ENCODE measurements around the gene TBC1D19. TPM values are rescaled to one million over a fixed set of nuclear protein-coding genes. Genes with fewer than 3 reads are reported as not detected.

The TBC1D19 gene
- total RNA-seq, 1 donor from 2014 or later = 7.1 TPM

DNA sequence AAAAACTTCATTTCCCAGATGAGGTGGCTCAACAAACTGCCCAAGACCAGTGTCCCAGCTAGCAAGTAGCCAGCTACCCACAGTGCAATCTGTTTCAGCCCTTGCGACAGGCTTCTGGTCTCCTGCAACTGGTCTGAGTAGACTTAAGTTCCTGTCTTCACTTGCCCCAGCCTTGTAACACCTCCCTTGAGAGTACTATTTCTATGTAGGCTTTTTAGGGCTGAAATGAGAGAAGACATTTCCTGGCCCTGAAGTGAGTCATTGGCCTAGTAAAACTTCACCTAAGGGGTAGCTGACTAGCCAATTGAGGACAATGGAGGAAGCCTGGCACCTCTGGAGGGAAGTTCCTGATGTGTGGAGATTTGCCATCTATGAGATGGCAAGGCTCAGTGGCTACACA, 196.7 kb downstream of the TBC1D19 start:
- peak in 1 of 2 donors; percentile 45 for DNase-seq (ENCODE audit: low read depth in 2 of 2)

- no peak for DNase-seq (ENCODE audit: low read depth in 2 of 2)
Measured at GRCh38 chr4:26782168-26782829, 198.4 kb downstream of the TBC1D19 start.

GRCh38 chr4:26782830-26783202, 198.9 kb downstream of the TBC1D19 start:
- no peak for DNase-seq (ENCODE audit: low read depth in 2 of 2)

- DNase-seq (ENCODE audit: low read depth in 2 of 2) = no peak
Measured at GRCh38 chr4:26784207-26784865, 200.5 kb downstream of the TBC1D19 start.

DNA sequence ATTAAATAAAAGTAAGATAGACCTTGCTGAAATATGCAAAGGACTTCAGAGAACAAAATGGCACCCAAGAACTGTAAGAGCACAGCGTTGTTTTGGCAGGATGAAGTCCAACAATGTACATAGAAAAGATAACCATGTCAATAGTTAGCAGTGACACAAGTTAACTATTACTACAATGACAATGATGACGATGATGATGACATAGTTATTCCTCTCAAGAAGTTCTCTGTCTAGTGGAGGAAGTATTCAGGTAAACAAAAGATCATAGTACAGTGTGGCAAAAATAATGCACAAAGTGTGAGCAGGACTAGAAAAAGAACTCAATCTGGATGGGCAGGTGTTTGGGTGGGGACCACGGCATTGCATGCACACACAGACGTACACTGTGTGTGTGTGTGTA, 201.4 kb downstream of the TBC1D19 start:
- DNase-seq (ENCODE audit: low read depth in 2 of 2) = no peak

GRCh38 chr4:26785810-26786209, 201.9 kb downstream of the TBC1D19 start:
- DNase-seq (ENCODE audit: low read depth in 2 of 2) = peak in 1 of 2 donors; percentile 10

- DNase-seq (ENCODE audit: low read depth in 2 of 2) = no peak
Measured at GRCh38 chr4:26786916-26787315, 203.0 kb downstream of the TBC1D19 start.

- peak; percentile 71 to 86 for DNase-seq (ENCODE audit: low read depth in 2 of 2)
Measured at GRCh38 chr4:26787461-26788340, 203.8 kb downstream of the TBC1D19 start.

GRCh38 chr4:26788341-26788733, 204.5 kb downstream of the TBC1D19 start:
- no peak for DNase-seq (ENCODE audit: low read depth in 2 of 2)

- DNase-seq (ENCODE audit: low read depth in 2 of 2) = no peak
Measured at GRCh38 chr4:26789208-26789607, 205.3 kb downstream of the TBC1D19 start.

GRCh38 chr4:26791346-26791745, 207.5 kb downstream of the TBC1D19 start:
- no peak for DNase-seq (ENCODE audit: low read depth in 2 of 2)

GRCh38 chr4:26792639-26793038, 208.8 kb downstream of the TBC1D19 start:
- peak in 1 of 2 donors; percentile 15 for DNase-seq (ENCODE audit: low read depth in 2 of 2)

DNA sequence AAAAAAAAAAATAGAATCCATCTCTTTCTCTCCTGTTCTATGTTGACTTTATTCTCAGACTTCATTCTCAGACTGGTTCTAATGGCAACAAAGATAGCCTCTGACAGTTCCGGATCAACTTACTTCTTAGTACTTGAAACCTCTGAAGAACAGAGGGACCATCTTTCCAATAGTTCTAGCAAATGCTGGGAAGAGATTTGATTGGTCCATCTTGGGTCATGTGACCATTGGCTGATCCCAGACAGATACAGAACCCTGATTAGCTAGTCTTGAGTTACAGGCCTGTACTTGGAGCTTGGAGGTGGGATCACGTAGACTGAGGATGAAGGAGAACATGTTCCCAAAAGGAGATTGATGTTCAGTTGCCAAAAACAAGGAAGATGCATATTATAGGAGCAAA, 209.9 kb downstream of the TBC1D19 start:
- DNase-seq (ENCODE audit: low read depth in 2 of 2) = no peak

DNA sequence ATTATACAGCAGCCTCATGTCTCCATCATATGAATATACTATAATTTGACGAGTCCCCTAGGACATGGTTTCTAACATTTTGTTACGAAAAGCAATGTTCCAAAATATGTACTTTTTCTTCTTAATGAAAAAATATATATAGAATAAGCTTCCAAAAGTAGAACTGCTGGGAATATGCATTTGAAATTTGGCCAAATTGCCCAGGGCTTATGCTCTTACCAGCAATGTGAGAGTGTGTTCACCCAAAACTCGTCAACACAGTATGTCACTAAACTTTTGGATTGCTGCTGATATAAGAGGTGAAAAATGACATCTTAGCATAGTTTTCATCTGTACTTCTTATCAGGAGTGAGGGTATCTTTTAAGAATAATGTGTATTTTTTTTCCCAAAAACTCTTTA, 212.2 kb downstream of the TBC1D19 start:
- no peak for DNase-seq (ENCODE audit: low read depth in 2 of 2)

DNA sequence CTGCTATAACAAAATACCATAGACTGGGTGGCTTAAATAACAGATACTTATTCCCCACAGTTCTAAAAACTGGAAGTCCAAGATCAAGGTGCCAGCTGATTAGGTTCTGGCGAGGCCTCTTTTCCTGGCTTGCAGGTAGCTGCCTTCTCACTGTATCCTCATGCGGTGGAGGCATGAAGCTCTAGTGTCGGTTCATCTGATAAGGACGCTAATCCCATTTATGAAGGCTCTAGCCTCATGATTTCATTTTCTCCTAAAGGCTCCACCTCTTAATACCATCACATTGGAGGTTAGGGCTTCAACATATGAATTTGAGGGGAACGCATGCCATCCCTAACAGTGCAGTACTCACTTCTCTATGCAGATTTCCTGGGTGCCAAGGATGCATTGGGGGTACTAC, 218.9 kb downstream of the TBC1D19 start:
- no peak for DNase-seq (ENCODE audit: low read depth in 2 of 2)

GRCh38 chr4:26803211-26803861, 219.5 kb downstream of the TBC1D19 start:
- DNase-seq (ENCODE audit: low read depth in 2 of 2) = no peak

DNA sequence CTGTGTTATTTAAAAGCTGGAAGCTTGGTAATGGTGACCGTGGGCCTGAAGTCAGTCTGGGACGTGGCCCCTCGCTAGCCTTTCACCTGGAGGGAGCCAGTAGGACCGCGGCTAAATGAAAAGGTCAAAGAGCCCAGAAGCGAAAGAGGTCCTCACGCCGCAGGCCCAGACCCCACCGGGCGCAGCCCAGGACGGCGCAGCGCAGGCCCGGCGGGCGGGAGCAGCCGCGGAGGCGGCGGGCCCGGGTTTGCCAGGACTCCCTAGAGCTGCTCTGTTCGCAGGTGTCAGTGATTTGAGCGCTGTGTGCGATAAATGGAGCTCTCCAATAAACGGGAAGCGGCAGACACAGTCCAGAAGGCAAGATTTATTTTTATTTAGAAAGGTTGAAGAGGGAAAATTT, 220.6 kb downstream of the TBC1D19 start:
- no peak for DNase-seq (ENCODE audit: low read depth in 2 of 2)

DNA sequence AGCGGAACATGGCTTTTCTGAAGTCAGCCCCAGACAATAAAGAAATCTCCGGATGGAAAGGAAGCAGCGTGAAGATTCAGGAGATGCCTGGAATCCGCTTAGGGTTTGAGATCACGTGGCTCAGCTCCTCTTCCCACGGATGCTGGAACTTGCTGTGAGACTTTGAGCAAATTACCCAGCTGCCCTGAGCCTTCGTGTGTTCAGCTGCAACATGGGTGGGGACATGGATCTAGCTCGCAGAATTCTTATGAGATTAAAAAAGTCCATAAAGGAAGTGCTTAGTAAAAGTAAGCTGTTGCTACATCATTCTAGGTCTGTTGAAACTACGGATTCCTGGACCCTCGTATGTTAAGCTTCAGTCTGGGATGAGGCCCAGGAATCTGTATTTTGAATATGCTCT, 221.0 kb downstream of the TBC1D19 start:
- no peak for DNase-seq (ENCODE audit: low read depth in 2 of 2)

All from dermis microvascular lymphatic vessel endothelial cell (primary cell).